Fibroblast of pulmonary artery (primary cell): Measurements from ENCODE around the gene ASIC3.
A peak's percentile ranks its signal among the peaks of the same experiment; 100 is the strongest.
"Not testable (repeated sequence)": the region's sequence is repeated elsewhere in the genome, so short reads cannot be mapped to it uniquely, and the experiment has no call there.

Experiments used
- DNase-seq: peaks from one replicate; pipeline ENCODE4 v3.0.0-alpha.2; 2010; ENCODE audit warnings: low read depth
- H3K4me3 ChIP-seq: replicated peaks from 2 replicates; pipeline ENCODE4 v1.5.1; 2011; ENCODE audit warnings: low read depth, mild to moderate bottlenecking, control low read depth, low read length, moderate library complexity
- CTCF ChIP-seq: IDR thresholded peaks from 2 replicates; pipeline ENCODE4 v1.5.1; 2011; ENCODE audit warnings: mild to moderate bottlenecking, control low read depth, low read length, inconsistent platforms; ENCODE audit errors: missing control alignments

ASIC3 gene

GRCh38 chr7:151039850-151040548, 8.3 kb upstream of the ASIC3 start:
- DNase-seq: no peak
- no peak for TF ChIP-seq CTCF
- no peak overlapping the region for H3K4me3 ChIP-seq

GRCh38 chr7:151040616-151041375, 7.5 kb upstream of the ASIC3 start:
- no peak overlapping the region for H3K4me3 ChIP-seq
- no peak for DNase-seq
- TF ChIP-seq CTCF: no peak

GRCh38 chr7:151043449-151043848, 4.9 kb upstream of the ASIC3 start:
- DNase-seq, H3K4me3 ChIP-seq: not testable (repeated sequence)

- TF ChIP-seq CTCF: no peak
- no peak for DNase-seq
- no peak overlapping the region for H3K4me3 ChIP-seq
These were observed 4.4 kb upstream of the ASIC3 start for GRCh38 chr7:151043959-151044358.

- no peak for TF ChIP-seq CTCF
- H3K4me3 ChIP-seq: no peak overlapping the region
- no peak for DNase-seq
These were observed 3.1 kb upstream of the ASIC3 start for GRCh38 chr7:151045262-151045661.

- DNase-seq: no peak
- no peak for TF ChIP-seq CTCF
- H3K4me3 ChIP-seq: no peak overlapping the region
These were observed 2.4 kb upstream of the ASIC3 start for GRCh38 chr7:151045967-151046366.

- no peak for TF ChIP-seq CTCF
- DNase-seq: peak; percentile 65
- H3K4me3 ChIP-seq: no peak overlapping the region
These were observed 1.4 kb upstream of the ASIC3 start for GRCh38 chr7:151046603-151047573.
